Spleen (tissue), 11 donors: ENCODE measurements around the gene CYP24A1. TPM values are rescaled to one million over a fixed set of nuclear protein-coding genes. Genes with fewer than 3 reads are reported as not detected.
A peak's percentile ranks its signal among the peaks of the same experiment; 100 is the strongest.

Source experiments
- DNase-seq: peaks from one replicate; pipeline ENCODE4 v3.0.0-alpha.2; 2020
- H3K27ac ChIP-seq, 8 donors: fragments of 200-600 bp; sonication (generic) in 7 of 8; 1 replicate in 4 of 8; 2 replicates in 4 of 8; pipeline versions ENCODE4 v1.5.0 to v1.8.0; 2016 to 2021; ENCODE audit warnings: inconsistent platforms in 4 of 8, mild to moderate bottlenecking in 4 of 8, moderate library complexity in 1 of 8
- H3K27me3 ChIP-seq, 7 donors: fragments of 200-600 bp; sonication (generic) in 6 of 7; replicated peaks in 1 of 7; 1 replicate in 4 of 7; 2 replicates in 3 of 7; pipeline versions ENCODE4 v1.5.0 to v1.8.0; 2016 to 2021; ENCODE audit warnings: inconsistent platforms in 3 of 7, mild to moderate bottlenecking in 1 of 7
- H3K36me3 ChIP-seq, 6 donors: fragments of 200-600 bp; sonication (generic) in 5 of 6; 1 replicate in 4 of 6; 2 replicates in 2 of 6; pipeline versions ENCODE4 v1.5.0 to v1.8.0; 2016 to 2021; ENCODE audit warnings: inconsistent platforms in 2 of 6
- H3K4me1 ChIP-seq, 6 donors: fragments of 200-600 bp; sonication (generic) in 5 of 6; 1 replicate in 3 of 6; 2 replicates in 3 of 6; pipeline versions ENCODE4 v1.5.0 to v1.8.0; 2016 to 2021; ENCODE audit warnings: inconsistent platforms in 3 of 6
- H3K4me3 ChIP-seq, 8 donors: fragments of 200-600 bp; sonication (generic) in 7 of 8; 1 replicate in 4 of 8; 2 replicates in 4 of 8; pipeline versions ENCODE4 v1.5.0 to v1.8.0; 2016 to 2021; ENCODE audit warnings: inconsistent platforms in 4 of 8, mild to moderate bottlenecking in 4 of 8, moderate library complexity in 2 of 8
- H3K9me3 ChIP-seq, 8 donors: fragments of 200-600 bp; sonication (generic) in 7 of 8; 1 replicate in 4 of 8; 2 replicates in 4 of 8; pipeline versions ENCODE4 v1.5.0 to v1.8.0; 2016 to 2021; ENCODE audit warnings: inconsistent platforms in 4 of 8
- CTCF ChIP-seq, 11 experiments: fragments of 200-600 bp in 7 of 11; fragments of 450-650 bp in 4 of 11; sonication (generic) in 4 of 11; IDR thresholded peaks in 8 of 11; conservative IDR thresholded peaks in 3 of 11; 1 replicate in 7 of 11; 2 replicates in 4 of 11; pipeline versions ENCODE4 v1.4.0 to v1.8.0; 2016 to 2021; ENCODE audit warnings: antibody characterized with exemption in 11 of 11, inconsistent platforms in 4 of 11, mild to moderate bottlenecking in 1 of 11
- POLR2A ChIP-seq, 3 donors: fragments of 450-650 bp; IDR thresholded peaks; one replicate each; pipeline ENCODE4 v1.5.1; 2017; ENCODE audit warnings: antibody characterized with exemption in 3 of 3, mild to moderate bottlenecking in 1 of 3
- POLR2AphosphoS5 ChIP-seq, 3 donors: sonication (generic); formaldehyde crosslinking; IDR thresholded peaks; one replicate each; pipeline ENCODE4 v1.5.1; 2017; ENCODE audit warnings: antibody characterized with exemption in 3 of 3
- WGBS, 5 donors: extraction: QIAGEN DNeasy Blood & Tissue Kit in 3 of 5; methylation state at CpG; one replicate each; pipeline versions ENCODE4 v1.1.5 to v1.1.7; 2013 to 2018; 5-methylcytosine and 5-hydroxymethylcytosine counted together
- intact Hi-C: fragments of 100-400 bp; cut with DNase I; formaldehyde crosslinking; loops from one replicate; pipeline ENCODE4 v1.15.0; 2023; ENCODE audit warnings: low total_unique reads
- polyA plus RNA-seq, 3 donors: library from polyadenylated mRNA; stranded (reverse); fragments of 200-250 nt; gene quantifications; one replicate each; pipeline ENCODE4 v1.2.1, GENCODE V29; 2013
- total RNA-seq, 7 donors: library from RNA; depleted of rRNA in 3 of 7; stranded (reverse); fragments of >200 nt in 3 of 7; fragmentation: NEBNext Ultra II Directional in 4 of 7; extraction: Animal tissue kit (Norgen Biotek cat#: 25700) in 4 of 7; gene quantifications; one replicate each; pipeline versions ENCODE4 v1.1.0 to v1.2.1, GENCODE V29; 2016 to 2021
- donor health status: healthy with polysubstance abuse.
- donor health status: DM: no; HTN: no; CAD: no; lungs with moderate emphysema.
- donor health status: DM: no; HTN: no; CAD: no.
- donor health status: Bipolar disorder and iron deficiency.
- donor health status: healthy.
- donor health status: DM: no; HTN: no; CAD: no.
- donor health status: DM: yes; HTN: yes; CAD: no.

CYP24A1 gene
- total and polyA plus RNA-seq, 10 donors, result not detected

GRCh38 chr20:54212226-54212625 is 38.4 kb upstream of the CYP24A1 start:
- no peak for DNase-seq
- no peaks in the 10 kb centered on the region for H3K27me3 ChIP-seq
- intact Hi-C loops, result loop anchor here (10.0 kb wide), 1 partner anchor 433 kb away; no protein-coding TSS in a partner anchor
- peaks cover 10 to 57% (median 23%) of the 10 kb centered on the region in 6 donors for H3K4me1 ChIP-seq
- no peak overlapping the region for H3K4me3 ChIP-seq
- H3K27ac ChIP-seq, result no peak overlapping the region
- no peaks in the 10 kb centered on the region for H3K9me3 ChIP-seq
- H3K36me3 ChIP-seq, result peaks cover 0 to 47% (median 23%) of the 10 kb centered on the region in 6 donors
- WGBS, 5 donors, result 91 to 100% (median 94%) methylated on average over 1 of the region's 1 CpG
- no peak for TF ChIP-seq POLR2AphosphoS5 (IDR thresholded peaks at IDR 0.05)
- TF ChIP-seq POLR2A (IDR thresholded peaks at IDR 0.05), result no peak
- TF ChIP-seq CTCF (IDR thresholded peaks at IDR 0.05 in 8 of 11, conservative IDR thresholded peaks at IDR 0.05 in 3 of 11), result no peak

GRCh38 chr20:54209216-54209813 is 35.5 kb upstream of the CYP24A1 start:
- Histone ChIP-seq H3K9me3 (no peaks in the 10 kb centered on the region), H3K4me3 (peak overlapping the region in 7 of 8 donors; percentile 82 to 100 (median 93)), H3K36me3 (peaks cover 0 to 18% (median under 1%) of the 10 kb centered on the region in 6 donors), H3K27me3 (no peaks in the 10 kb centered on the region), H3K27ac (no peak overlapping the region), H3K4me1 (peaks cover 10 to 57% (median 23%) of the 10 kb centered on the region in 6 donors)
- intact Hi-C loops, result no loop called here
- 86 to 89% (median 88%) methylated on average over 5 of the region's 5 CpGs for WGBS, 5 donors
- no peak for DNase-seq
- TF ChIP-seq POLR2A (IDR thresholded peaks at IDR 0.05) (no peak), CTCF (IDR thresholded peaks at IDR 0.05 in 8 of 11, conservative IDR thresholded peaks at IDR 0.05 in 3 of 11) (no peak), POLR2AphosphoS5 (IDR thresholded peaks at IDR 0.05) (no peak)

- intact Hi-C loops, result no loop called here
- Histone ChIP-seq H3K4me3 (peak overlapping the region; percentile 80 to 100 (median 92)), H3K27me3 (no peaks in the 10 kb centered on the region), H3K4me1 (peaks cover 10 to 56% (median 23%) of the 10 kb centered on the region in 6 donors), H3K36me3 (peaks cover 0 to 16% (median 0%) of the 10 kb centered on the region in 6 donors), H3K27ac (peak overlapping the region in 6 of 8 donors; percentile 91 to 99 (median 96)), H3K9me3 (no peaks in the 10 kb centered on the region)
- no peak for TF ChIP-seq POLR2A (IDR thresholded peaks at IDR 0.05)
- TF ChIP-seq POLR2AphosphoS5 (IDR thresholded peaks at IDR 0.05), result no peak
- no peak for TF ChIP-seq CTCF (IDR thresholded peaks at IDR 0.05 in 8 of 11, conservative IDR thresholded peaks at IDR 0.05 in 3 of 11)
- 6 to 9% (median 7%) methylated on average over 13 to 15 of the region's 15 CpGs for WGBS, 5 donors
- no peak for DNase-seq
Measured at GRCh38 chr20:54208548-54209176, 34.9 kb upstream of the CYP24A1 start.
